ENCODE measurements around the gene R3HDM1. TPM values are rescaled to one million over a fixed set of nuclear protein-coding genes. Genes with fewer than 3 reads are reported as not detected.

Gene R3HDM1
- total RNA-seq, 1 donor from 2014 or later, result 60.4 TPM

GRCh38 chr2:135551356-135551755, 20.1 kb downstream of the R3HDM1 start:
- no peaks in the 10 kb centered on the region for H3K27me3 Mint-ChIP-seq
- H3K4me3 Mint-ChIP-seq (ENCODE audit: low read depth), result no peak overlapping the region
- H3K36me3 Mint-ChIP-seq (ENCODE audit: insufficient read depth), result peaks cover 13% of the 10 kb centered on the region
- H3K4me1 Mint-ChIP-seq (ENCODE audit: low read depth), result no peaks in the 10 kb centered on the region
- H3K9me3 Mint-ChIP-seq (ENCODE audit: low read depth), result no peaks in the 10 kb centered on the region
- TF ChIP-seq CTCF (IDR thresholded peaks at IDR 0.05; ENCODE audit: unreplicated experiment), result no peak
- H3K27ac Mint-ChIP-seq, result no peak overlapping the region
- no peak for DNase-seq (ENCODE audit: low spot score, unreplicated experiment)

- Mint-ChIP-seq H3K27me3 (no peaks in the 10 kb centered on the region), H3K36me3 (ENCODE audit: insufficient read depth) (peaks cover 10% of the 10 kb centered on the region), H3K9me3 (ENCODE audit: low read depth) (no peaks in the 10 kb centered on the region), H3K4me1 (ENCODE audit: low read depth) (no peaks in the 10 kb centered on the region), H3K27ac (no peak overlapping the region), H3K4me3 (ENCODE audit: low read depth) (no peak overlapping the region)
- no peak for DNase-seq (ENCODE audit: low spot score, unreplicated experiment)
- no peak for TF ChIP-seq CTCF (IDR thresholded peaks at IDR 0.05; ENCODE audit: unreplicated experiment)
Observed at GRCh38 chr2:135552887-135553286, 21.6 kb downstream of the R3HDM1 start.

- Mint-ChIP-seq H3K27ac (no peak overlapping the region), H3K4me1 (ENCODE audit: low read depth) (peaks cover 7% of the 10 kb centered on the region)
- no peak for TF ChIP-seq CTCF (IDR thresholded peaks at IDR 0.05; ENCODE audit: unreplicated experiment)
Observed at GRCh38 chr2:135555311-135555710, 24.0 kb downstream of the R3HDM1 start.

GRCh38 chr2:135557530-135557929, 26.2 kb downstream of the R3HDM1 start:
- no peak overlapping the region for H3K27ac Mint-ChIP-seq
- no peaks in the 10 kb centered on the region for H3K9me3 Mint-ChIP-seq (ENCODE audit: low read depth)
- no peak for TF ChIP-seq CTCF (IDR thresholded peaks at IDR 0.05; ENCODE audit: unreplicated experiment)
- no peaks in the 10 kb centered on the region for H3K27me3 Mint-ChIP-seq
- H3K36me3 Mint-ChIP-seq (ENCODE audit: insufficient read depth), result peaks cover 12% of the 10 kb centered on the region
- H3K4me3 Mint-ChIP-seq (ENCODE audit: low read depth), result no peak overlapping the region
- DNase-seq (ENCODE audit: low spot score, unreplicated experiment), result no peak
- peaks cover 9% of the 10 kb centered on the region for H3K4me1 Mint-ChIP-seq (ENCODE audit: low read depth)

More at GRCh38 chr2:135555311-135555710, 24.0 kb downstream of the R3HDM1 start:
- Mint-ChIP-seq H3K9me3 (ENCODE audit: low read depth) (no peaks in the 10 kb centered on the region), H3K36me3 (ENCODE audit: insufficient read depth) (peaks cover 10% of the 10 kb centered on the region), H3K4me3 (ENCODE audit: low read depth) (no peak overlapping the region), H3K27me3 (no peaks in the 10 kb centered on the region)
- no peak for DNase-seq (ENCODE audit: low spot score, unreplicated experiment)

- peaks cover 7% of the 10 kb centered on the region for H3K36me3 Mint-ChIP-seq (ENCODE audit: insufficient read depth)
- TF ChIP-seq CTCF (IDR thresholded peaks at IDR 0.05; ENCODE audit: unreplicated experiment), result no peak
- no peak overlapping the region for H3K27ac Mint-ChIP-seq
- H3K9me3 Mint-ChIP-seq (ENCODE audit: low read depth), result no peaks in the 10 kb centered on the region
- H3K4me3 Mint-ChIP-seq (ENCODE audit: low read depth), result no peak overlapping the region
- peaks cover 11% of the 10 kb centered on the region for H3K4me1 Mint-ChIP-seq (ENCODE audit: low read depth)
- DNase-seq (ENCODE audit: low spot score, unreplicated experiment), result no peak
- H3K27me3 Mint-ChIP-seq, result no peaks in the 10 kb centered on the region
Observed at GRCh38 chr2:135561925-135562324, 30.6 kb downstream of the R3HDM1 start.
